Esophagus muscularis mucosa (tissue), 4 donors: Measurements from ENCODE around the gene PTN. TPM values are rescaled to one million over a fixed set of nuclear protein-coding genes. Genes with fewer than 3 reads are reported as not detected.
A peak's percentile ranks its signal among the peaks of the same experiment; 100 is the strongest.

Experiments used
- DNase-seq: peaks from one replicate; pipeline ENCODE4 v3.0.0-alpha.2; 2017; ENCODE audit errors: extremely low spot score
- H3K27ac ChIP-seq, 4 donors: fragments of 200-600 bp; sonication (generic); replicated peaks in 1 of 4; 1 replicate in 3 of 4; 2 replicates in 1 of 4; pipeline ENCODE4 v1.5.1; 2016 to 2019; ENCODE audit warnings: mild to moderate bottlenecking in 1 of 4
- H3K27me3 ChIP-seq, 4 donors: fragments of 200-600 bp; sonication (generic); one replicate each; pipeline versions ENCODE4 v1.5.1 to v1.6.0; 2016 to 2019
- H3K36me3 ChIP-seq, 4 donors: fragments of 200-600 bp; sonication (generic); one replicate each; pipeline ENCODE4 v1.5.1; 2016 to 2019
- H3K4me1 ChIP-seq, 4 donors: fragments of 200-600 bp; sonication (generic); one replicate each; pipeline ENCODE4 v1.5.1; 2016 to 2019
- H3K4me3 ChIP-seq, 4 donors: fragments of 200-600 bp; sonication (generic); 1 replicate in 2 of 4; 2 replicates in 2 of 4; pipeline ENCODE4 v1.5.1; 2016 to 2019; ENCODE audit warnings: mild to moderate bottlenecking in 4 of 4, moderate library complexity in 1 of 4
- H3K9me3 ChIP-seq, 4 donors: fragments of 200-600 bp; sonication (generic); 1 replicate in 3 of 4; 2 replicates in 1 of 4; pipeline ENCODE4 v1.5.1; 2016 to 2019
- CTCF ChIP-seq, 3 experiments: fragments of 200-600 bp in 2 of 3; fragments of 450-650 bp in 1 of 3; sonication (generic) in 2 of 3; IDR thresholded peaks; one replicate each; pipeline ENCODE4 v1.5.1; 2017 to 2019; ENCODE audit warnings: antibody characterized with exemption in 3 of 3, mild to moderate bottlenecking in 2 of 3, moderate library complexity in 1 of 3
- EP300 ChIP-seq: sonication (generic); formaldehyde crosslinking; IDR thresholded peaks from one replicate; pipeline ENCODE4 v1.6.1; 2017; ENCODE audit warnings: antibody characterized with exemption
- POLR2A ChIP-seq: fragments of 450-650 bp; IDR thresholded peaks from one replicate; pipeline ENCODE4 v1.6.1; 2017; ENCODE audit warnings: antibody characterized with exemption, moderate library complexity, mild to moderate bottlenecking, low read depth
- POLR2AphosphoS5 ChIP-seq, 2 donors: sonication (generic); formaldehyde crosslinking; IDR thresholded peaks; one replicate each; pipeline ENCODE4 v1.6.1; 2017; ENCODE audit warnings: antibody characterized with exemption in 2 of 2
- WGBS: methylation state at CpG from one replicate; pipeline ENCODE4 v1.1.5; 2018; 5-methylcytosine and 5-hydroxymethylcytosine counted together
- intact Hi-C: fragments of 100-400 bp; cut with DNase I; formaldehyde crosslinking; loops from one replicate; pipeline ENCODE4 v1.15.1; 2023
- total RNA-seq, 4 donors: library from RNA; depleted of rRNA; stranded (reverse); fragments of >200 nt; gene quantifications; one replicate each; pipeline versions ENCODE4 v1.1.0 to v1.2.1, GENCODE V29; 2016

Gene PTN
- total RNA-seq, 4 donors from 2014 or later, result 5.4 to 9.2 (median 7.1) TPM

- Histone ChIP-seq H3K36me3 (no peaks in the 10 kb centered on the region), H3K27me3 (no peaks in the 10 kb centered on the region), H3K9me3 (peaks cover 0 to 9% (median 0%) of the 10 kb centered on the region in 4 donors), H3K4me3 (no peak overlapping the region), H3K27ac (peak overlapping the region in 1 of 4 donors; percentile 5), H3K4me1 (peaks cover 0 to 29% (median 18%) of the 10 kb centered on the region in 4 donors)
- DNase-seq, result no peak
- intact Hi-C loops, result no loop called here
- no peak for TF ChIP-seq EP300
- TF ChIP-seq POLR2AphosphoS5 (IDR thresholded peaks at IDR 0.05), result no peak
- no peak for TF ChIP-seq CTCF (IDR thresholded peaks at IDR 0.05)
- no peak for TF ChIP-seq POLR2A
- WGBS, result 55% methylated on average over 2 of the region's 2 CpGs
Observed at GRCh38 chr7:137373507-137373906, 30.0 kb upstream of the PTN start.

- intact Hi-C loops, result no loop called here
- H3K4me1 ChIP-seq, result peaks cover 0 to 29% (median 18%) of the 10 kb centered on the region in 4 donors
- H3K4me3 ChIP-seq, result no peak overlapping the region
- 42% methylated on average over 2 of the region's 2 CpGs for WGBS
- DNase-seq, result no peak
- H3K36me3 ChIP-seq, result no peaks in the 10 kb centered on the region
- no peaks in the 10 kb centered on the region for H3K27me3 ChIP-seq
- H3K9me3 ChIP-seq, result no peaks in the 10 kb centered on the region
- peak overlapping the region in 1 of 4 donors; percentile 16 for H3K27ac ChIP-seq
- TF ChIP-seq CTCF (IDR thresholded peaks at IDR 0.05), result no peak
- TF ChIP-seq POLR2A, result no peak
- TF ChIP-seq POLR2AphosphoS5 (IDR thresholded peaks at IDR 0.05), result no peak
Observed at GRCh38 chr7:137371616-137372015, 28.1 kb upstream of the PTN start.

- Histone ChIP-seq H3K27me3 (no peaks in the 10 kb centered on the region), H3K27ac (no peak overlapping the region), H3K9me3 (no peaks in the 10 kb centered on the region), H3K4me3 (no peak overlapping the region), H3K36me3 (no peaks in the 10 kb centered on the region), H3K4me1 (peaks cover 0 to 9% (median 7%) of the 10 kb centered on the region in 4 donors)
- no peak for TF ChIP-seq EP300
- TF ChIP-seq CTCF (IDR thresholded peaks at IDR 0.05), result no peak
- TF ChIP-seq POLR2AphosphoS5 (IDR thresholded peaks at IDR 0.05), result no peak
- no peak for TF ChIP-seq POLR2A
- intact Hi-C loops, result no loop called here
- peak; percentile 24 for DNase-seq
- 93% methylated on average over 5 of the region's 5 CpGs for WGBS
Observed at GRCh38 chr7:137366995-137367394, 23.5 kb upstream of the PTN start.

GRCh38 chr7:137363683-137364082, 20.1 kb upstream of the PTN start:
- Histone ChIP-seq H3K27ac (no peak overlapping the region), H3K27me3 (no peaks in the 10 kb centered on the region), H3K4me1 (no peaks in the 10 kb centered on the region), H3K9me3 (no peaks in the 10 kb centered on the region), H3K4me3 (no peak overlapping the region), H3K36me3 (no peaks in the 10 kb centered on the region)
- TF ChIP-seq POLR2A (no peak), CTCF (IDR thresholded peaks at IDR 0.05) (no peak), EP300 (no peak), POLR2AphosphoS5 (IDR thresholded peaks at IDR 0.05) (no peak)
- DNase-seq, result no peak
- intact Hi-C loops, result no loop called here
- 97% methylated on average over 6 of the region's 6 CpGs for WGBS

GRCh38 chr7:137360087-137360679, 16.6 kb upstream of the PTN start:
- peaks cover 0 to 1% (median under 1%) of the 10 kb centered on the region in 4 donors for H3K4me1 ChIP-seq
- no peak overlapping the region for H3K27ac ChIP-seq
- H3K27me3 ChIP-seq, result no peaks in the 10 kb centered on the region
- WGBS, result 39% methylated on average over 1 of the region's 1 CpG
- DNase-seq, result no peak
- TF ChIP-seq CTCF (IDR thresholded peaks at IDR 0.05) (no peak), POLR2AphosphoS5 (IDR thresholded peaks at IDR 0.05) (no peak), POLR2A (no peak), EP300 (no peak)
- intact Hi-C loops, result no loop called here
- H3K36me3 ChIP-seq, result no peaks in the 10 kb centered on the region
- H3K9me3 ChIP-seq, result no peaks in the 10 kb centered on the region
- no peak overlapping the region for H3K4me3 ChIP-seq
